HG02884 (cell line): Measurements from ENCODE around the gene COL10A1.

Experiments used
- ATAC-seq: cut with Tn5 transposase; IDR thresholded peaks from one replicate; pipeline ENCODE4 v1.9.1; 2021; ENCODE audit warnings: mild to moderate bottlenecking, moderate library complexity; ENCODE audit not compliant: unreplicated experiment

The COL10A1 gene

DNA sequence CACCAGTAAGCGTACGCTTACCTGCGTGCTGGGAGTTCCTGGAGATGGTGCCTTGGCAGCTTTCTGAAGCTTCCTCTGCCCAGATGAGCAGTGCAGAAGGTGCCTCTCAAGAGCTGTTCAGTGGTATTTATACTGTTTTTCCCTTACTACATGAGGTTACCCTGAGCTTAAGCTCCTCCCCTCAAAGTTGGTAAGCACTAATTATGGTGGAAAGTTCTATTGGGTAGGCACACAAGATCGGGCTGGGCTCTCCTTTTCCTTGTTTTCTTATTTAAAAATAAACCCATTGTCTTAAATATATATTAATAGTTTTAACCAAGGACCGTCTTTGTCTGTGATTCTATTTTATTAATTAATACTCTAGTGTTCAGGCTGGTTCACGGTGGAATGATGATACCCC lies at the start of gene COL10A1:
Gene COL10A1 (minus strand): TSS at position 101 of the 400 bp plus-strand sequence. CDS start 640 bp downstream, outside the sequence.
- no peak for ATAC-seq

DNA sequence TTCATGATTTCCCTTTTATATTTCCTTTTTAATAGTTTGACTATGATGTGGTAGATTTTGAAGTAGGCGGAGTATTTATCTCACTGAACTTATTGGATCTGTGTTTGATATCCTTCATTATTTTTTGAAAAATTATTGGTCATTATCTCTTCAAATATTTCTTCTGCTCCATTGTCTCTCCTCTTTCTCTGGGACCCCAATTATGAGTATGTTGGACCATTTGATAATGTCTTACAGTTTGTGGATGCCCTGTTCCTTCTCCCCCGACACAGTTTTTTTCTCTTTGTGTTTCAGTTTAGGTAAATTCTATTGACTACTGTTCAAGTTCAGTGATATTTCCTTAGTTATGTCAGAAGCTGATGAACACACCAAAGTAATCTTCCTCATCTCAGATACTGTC lies 49.4 kb upstream of the COL10A1 start:
- no peak for ATAC-seq

DNA sequence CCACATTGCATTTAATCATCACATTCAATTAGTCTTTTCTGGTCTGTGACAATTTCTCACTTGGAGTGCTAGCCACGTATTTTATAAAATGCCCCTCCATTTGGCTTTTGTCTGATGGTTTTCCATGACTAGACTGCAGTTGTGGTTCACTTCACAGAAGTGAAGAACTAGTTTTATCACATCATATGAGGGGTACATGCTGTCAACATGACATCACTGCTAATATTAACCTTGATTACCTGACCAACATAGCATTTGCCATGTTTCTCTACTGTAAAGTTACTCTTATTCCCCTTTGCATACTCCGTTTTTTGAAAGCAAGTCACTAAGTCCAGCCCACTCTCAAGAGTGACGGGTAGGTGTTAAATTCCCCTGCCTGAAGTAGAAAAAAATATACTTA lies 48.0 kb upstream of the COL10A1 start:
- no peak for ATAC-seq

DNA sequence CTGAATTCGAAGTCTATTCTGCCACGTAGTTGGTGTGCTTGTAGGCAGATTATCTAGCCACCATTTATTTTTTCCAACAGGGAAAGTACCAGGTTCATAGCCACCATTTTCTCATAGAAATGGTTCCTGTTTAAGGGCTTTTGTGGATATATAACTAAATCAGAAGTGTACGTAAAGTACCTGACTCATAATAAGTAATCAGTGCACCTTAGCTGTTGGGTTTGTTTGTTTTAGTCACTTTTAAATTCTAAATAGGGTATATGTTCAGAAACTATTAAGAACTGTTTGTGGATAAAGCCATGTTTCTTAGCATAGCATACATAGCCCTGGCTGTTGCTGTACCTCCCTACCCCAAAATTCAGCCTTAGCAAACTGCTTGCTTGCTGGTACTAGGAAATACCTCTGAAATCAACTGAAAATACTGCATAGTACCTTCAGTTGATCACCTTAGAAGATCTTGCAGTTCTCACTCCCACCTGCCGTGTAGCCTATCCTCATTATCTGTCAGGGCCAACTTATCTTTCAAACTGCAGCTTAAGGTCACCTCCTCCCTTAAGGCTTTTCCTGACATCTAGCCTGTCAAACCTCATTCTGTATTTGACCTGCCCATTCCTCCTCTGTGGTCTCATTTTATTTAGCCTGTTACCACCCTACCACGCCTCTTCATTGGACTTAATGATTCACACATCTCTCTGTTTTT lies 44.6 kb upstream of the COL10A1 start:
- no peak for ATAC-seq

DNA sequence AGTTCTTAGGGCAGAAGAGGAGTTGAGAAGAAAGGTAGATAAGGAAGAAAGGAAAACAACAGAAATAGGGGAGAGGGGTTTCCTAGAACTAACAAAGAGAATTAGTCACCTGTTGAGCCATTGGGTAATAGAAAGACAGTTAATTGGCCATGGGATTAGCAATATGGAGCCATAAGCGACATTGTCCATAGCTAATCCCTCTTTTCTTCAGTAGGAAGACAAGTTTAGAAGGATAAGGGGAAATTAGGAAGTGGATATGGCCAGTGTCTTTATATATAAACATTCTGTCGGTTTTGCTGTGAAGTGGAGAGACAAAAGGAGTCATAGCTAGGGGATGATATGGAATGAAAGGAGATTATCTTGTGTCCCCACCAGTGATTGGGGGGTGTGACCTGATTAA lies 43.9 kb upstream of the COL10A1 start:
- ATAC-seq = no peak

DNA sequence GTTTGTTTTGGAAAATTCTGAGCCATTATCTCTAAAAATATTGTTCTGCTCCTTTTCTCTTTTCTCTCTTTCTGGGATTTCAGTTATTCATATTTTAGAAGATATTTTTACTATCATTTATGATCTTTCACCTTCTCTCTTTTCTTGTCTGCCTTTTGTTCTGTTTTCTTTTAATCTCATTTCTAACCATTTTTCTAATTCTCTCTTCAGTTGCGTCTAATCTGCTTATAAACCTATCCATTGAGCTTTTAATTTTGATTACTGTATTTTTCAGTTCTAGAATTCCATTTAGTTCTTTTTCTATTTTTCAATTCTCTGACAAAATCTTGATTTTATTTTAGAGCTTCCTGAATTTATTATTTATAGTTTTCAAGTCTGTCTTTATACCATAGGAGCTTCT lies 42.2 kb upstream of the COL10A1 start:
- no peak for ATAC-seq

DNA sequence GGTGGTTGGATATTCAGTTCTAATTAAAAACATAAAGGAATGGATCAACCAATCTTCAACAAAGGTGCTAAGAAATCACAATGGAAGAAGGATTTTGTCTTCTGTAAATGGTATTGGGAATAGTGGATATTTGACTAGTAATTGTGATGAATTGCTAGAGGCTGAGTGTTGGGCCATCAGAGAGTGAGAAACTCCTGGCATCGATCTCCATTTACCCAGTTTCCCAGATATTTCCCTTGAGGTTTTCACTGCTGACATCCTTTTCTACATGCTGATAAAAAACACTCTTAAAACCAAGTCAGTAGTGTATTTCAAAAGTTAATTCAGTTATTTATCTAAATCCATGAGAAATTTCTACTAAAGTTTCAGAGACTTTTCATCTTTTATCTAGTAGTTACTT lies 40.4 kb upstream of the COL10A1 start:
- ATAC-seq = no peak

DNA sequence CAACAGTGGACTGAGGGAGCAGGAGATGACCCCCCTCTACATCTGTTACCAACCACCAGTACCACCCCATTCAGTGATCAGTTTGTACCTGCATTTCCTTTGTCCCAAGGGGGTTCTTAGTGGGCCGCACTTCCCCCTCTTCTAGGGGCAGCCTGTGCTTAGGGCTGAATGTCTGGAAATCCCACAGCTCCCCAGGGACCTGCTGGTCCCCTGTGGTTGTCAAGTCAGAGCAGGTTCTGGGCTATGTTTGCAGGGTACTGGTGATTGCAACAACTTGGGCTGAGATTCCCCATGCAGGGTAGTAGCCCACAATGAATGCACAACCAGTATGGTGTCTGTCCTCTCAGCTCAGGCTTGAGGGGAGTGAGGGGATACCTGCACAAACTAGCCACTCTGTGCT lies 39.7 kb upstream of the COL10A1 start:
- ATAC-seq = no peak

DNA sequence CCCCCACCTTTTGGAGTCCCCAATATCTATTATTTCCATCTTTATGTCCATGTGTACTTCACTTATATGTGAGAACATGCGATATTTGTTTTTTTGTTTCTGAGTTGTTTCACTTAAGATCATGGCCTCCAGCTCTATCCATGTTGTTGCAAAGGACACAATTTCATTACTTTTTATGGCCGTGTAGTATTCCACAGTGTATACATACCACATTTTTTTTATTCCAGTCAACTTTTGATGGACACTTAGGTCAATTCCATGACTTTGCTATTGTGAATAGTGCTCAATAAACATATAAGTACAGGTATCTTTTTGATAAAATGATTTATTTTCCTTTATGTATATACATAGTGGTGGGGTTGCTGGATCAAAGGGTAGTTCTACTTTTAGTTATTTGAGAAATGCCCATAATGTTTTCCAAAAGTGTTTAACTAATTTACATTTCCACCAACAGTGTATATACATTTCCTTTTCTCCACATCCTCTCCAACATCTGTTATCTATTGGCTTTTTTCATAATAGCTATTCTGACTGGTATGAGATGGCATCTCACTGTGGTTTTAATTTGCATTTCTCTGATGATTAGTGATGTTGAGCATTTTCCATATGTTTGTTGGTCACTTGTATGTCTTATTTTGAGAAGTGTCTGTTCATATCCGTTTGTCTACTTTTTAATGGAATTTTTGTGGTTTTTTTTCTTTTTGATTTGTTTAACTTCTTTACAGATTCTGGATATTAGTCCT lies 34.0 kb upstream of the COL10A1 start:
- no peak for ATAC-seq

DNA sequence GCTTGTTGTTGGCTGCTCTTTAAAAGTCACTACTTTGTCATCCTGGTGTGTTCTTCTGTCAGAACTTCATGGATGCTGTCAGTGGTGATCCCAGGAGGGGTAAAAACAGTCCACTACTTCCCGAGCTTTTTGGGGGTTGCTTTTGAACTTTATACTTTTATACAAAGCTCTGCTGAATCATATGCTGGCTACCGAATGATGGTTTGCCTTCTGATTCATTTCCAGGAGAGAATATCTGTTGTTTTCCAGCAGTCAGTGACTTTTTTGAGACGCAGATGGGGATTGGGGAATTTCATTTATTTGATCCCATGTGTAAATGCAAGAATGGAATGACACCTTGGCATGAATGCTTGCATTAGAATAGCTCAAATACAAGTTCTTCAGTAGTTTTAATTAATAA lies 32.7 kb upstream of the COL10A1 start:
- ATAC-seq = no peak

DNA sequence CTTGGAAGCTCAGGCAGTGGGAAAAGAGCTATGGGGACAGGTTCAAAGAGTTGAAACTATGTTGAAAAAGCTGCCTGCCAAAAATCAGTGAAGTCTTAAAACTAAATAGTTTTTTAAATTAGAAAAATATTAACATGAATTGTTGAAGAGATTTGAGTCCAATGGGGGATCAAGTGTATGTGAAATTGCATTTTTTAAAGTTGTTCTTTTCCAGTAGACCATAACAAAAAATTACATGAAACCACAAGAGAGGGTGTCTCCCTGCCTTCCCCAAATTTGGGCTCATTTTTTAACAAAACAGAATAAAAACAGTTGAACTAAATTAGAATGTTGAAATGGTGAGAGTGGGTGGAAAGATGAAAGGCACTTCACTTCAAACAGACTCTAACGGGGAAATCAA lies 31.5 kb upstream of the COL10A1 start:
- ATAC-seq = no peak

DNA sequence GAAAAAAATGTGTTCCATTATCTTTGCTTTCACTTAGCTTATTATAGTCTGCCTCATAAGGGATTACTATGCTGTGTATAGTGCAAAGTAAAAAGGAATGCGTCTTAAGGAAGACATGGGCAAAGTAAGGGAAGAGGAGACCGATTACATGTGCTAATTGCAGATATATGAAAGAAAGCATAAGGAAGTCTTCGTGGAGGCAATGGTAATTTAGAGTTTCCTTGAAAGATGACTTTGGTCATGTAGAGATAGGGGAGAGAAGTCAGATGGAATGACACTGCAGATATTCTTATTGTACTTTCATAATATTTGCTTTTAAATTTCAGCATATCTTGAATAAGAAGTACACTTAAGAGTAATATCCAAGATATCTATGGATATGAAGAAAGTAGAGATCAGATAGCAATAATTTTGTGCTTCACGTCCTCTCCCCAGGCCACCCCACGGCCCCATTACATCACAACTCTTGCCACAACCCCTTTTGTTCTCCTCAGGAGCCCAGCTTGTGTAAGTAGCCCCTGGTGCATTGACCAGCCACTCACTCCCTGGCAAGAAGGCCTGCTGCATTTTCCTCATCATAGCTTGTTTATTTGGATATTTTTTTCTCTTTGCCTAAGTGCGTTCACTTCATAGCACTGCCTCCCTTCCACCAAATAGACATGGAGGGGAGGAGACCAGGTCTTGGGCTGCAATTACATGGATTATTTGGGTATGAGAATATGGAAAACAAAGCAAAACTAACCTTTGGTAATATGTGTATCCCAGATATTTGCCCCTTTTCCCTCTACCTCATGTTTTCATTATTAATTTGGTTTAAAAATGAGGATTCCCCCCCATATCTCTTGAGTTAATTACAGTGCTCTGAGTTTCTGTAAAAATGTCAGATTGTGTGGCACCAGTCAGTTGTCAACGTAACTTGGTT lies 30.7 kb upstream of the COL10A1 start:
- ATAC-seq = no peak

DNA sequence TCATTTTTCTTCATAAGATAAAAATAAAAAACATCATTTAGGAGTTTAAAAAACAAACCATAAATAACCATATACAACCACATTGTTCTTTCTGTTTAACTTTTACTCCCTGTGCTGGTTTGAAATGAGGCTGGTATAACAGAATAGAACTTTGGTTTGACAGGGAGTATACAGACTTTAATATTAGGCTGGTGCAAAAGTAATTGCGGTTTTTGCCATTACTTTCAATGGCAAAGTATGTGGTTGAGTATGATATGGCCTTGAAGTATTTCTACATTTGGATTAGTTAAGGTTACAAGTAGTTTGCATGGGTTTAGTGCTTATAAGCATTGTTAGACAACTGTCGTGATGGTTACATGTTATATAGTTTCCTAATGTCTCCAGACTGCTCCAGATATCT lies 29.0 kb upstream of the COL10A1 start:
- no peak for ATAC-seq

DNA sequence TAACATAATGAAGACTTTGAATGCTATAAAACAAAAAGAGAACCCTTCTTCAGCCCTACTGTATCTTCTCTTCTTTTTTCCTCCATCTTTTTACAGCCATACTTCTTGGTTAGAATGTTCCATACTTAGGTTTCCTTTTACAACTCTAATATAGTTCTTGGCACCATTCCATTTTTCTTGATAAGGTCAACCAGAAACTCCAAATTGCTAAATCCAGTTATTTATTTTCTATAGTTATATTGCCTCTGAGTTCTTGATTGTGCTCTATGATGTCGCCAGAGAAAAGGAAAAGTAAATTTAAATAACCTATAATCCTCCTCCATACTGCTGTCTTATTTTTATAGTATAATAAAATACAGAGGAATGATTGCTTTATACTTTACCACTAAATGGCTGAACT lies 26.7 kb upstream of the COL10A1 start:
- no peak for ATAC-seq

DNA sequence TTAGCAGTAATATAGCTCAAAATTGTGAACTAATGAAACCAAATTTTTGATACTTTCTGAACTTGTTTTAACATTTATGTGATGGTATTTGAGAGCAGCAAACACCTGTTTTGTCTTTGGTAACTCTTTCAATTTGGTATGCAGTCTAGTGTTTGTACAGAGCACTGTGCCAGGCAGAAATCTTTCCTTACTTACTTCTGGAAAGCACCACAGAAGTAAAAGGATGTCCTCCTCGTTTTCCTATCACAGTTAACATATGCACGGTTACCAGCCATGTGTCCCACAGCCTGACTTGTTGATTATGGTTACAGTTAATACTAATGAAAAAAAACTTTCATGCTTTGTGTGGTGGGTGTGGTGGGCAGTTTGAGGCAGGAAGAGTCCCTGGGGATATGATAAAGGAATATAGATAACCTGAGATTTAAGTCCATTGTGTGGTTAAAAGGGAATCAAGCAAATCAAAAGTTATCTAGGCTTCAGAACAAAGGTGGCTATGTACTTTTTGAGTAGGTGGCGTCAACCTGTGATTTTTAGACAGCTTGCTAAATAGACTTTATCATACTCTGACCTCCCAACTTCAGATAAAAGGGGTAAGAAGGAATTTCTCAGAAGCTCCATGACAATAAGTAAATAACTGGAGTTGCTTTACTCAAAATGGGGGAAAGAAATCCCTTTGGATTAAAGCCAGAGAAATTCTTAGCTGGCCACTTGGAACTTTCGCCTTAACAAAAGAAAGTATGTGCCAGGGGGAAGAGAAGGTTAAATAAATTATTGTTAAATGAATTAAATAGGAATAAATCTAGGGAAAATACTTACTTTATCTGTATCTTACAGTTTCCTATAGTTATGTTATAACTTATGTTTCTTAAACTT lies 20.1 kb upstream of the COL10A1 start:
- ATAC-seq = no peak

DNA sequence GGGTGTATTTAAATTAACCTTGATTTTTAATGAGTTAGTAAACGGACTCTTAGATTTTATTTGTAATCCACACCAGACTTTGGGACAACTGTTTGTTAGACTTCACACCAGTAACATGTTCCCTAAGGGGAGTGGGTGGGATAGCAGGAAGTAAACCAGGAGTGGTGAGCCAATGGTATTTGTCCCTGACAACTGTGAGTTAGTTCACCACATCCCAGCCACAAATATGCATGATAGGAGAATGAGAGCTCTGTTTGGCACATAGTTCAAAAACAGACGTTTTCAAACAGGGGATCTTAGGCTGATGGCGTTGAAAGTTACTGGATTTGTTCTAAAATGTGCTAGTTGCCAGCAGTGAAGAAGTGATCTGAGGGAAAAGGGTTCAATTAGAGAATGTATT lies 18.7 kb upstream of the COL10A1 start:
- ATAC-seq = no peak

DNA sequence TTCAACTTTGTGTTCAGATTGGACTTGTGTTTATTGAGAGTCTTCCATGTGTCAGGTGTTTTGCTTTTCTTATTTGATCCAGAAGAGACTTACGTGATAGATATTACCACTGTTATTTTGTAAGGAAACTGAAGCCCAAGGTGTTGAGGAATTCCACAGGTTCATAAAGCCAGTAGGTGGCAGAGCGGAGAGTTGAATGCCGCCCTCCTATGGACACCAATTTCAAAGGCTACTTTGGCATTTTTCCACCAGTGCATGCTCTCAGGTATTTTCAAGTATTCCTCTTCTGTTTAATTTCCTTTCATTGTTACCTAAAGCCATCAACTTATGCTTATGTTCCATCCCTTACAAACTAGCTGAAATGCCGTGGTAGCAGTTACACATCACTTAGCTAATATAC lies 14.0 kb upstream of the COL10A1 start:
- ATAC-seq = no peak

DNA sequence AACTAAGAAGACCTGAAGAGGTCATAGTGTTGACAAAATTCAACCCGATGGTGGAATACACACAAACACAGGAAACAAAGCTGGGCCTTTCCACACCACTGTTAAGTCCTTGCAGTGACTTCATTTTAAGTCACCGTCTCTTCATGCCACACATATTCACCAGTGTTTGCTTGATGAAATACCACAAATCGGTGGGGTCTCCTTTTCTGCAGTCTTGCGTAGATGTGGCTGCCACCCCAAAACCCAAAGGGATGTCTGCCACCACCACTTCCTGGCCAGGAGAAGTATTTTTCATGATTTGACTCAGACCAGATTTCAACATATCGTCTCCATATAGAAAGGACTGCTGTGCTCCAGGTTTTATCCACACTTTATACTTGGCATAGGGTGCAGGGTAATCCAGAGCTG lies 11.0 kb upstream of the COL10A1 start:
- ATAC-seq = no peak

DNA sequence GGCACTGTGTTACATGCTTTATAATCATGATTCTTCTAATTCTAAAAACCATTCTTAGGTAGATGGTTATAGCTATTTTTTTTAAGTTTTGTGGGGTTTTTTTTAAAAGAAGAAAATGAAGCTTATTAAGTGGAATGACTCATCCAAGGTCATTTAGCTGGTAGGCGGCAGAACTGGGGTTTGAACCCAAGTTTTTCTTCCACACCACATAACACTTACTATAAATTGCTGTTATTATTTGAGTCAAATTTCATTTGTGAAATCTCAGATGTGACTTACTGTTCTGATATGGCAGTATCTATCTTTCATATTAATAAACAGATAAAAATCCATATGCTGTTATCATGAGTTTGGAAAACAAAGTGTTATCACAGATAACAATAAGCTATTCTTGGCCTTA lies 10.4 kb upstream of the COL10A1 start:
- ATAC-seq = no peak

DNA sequence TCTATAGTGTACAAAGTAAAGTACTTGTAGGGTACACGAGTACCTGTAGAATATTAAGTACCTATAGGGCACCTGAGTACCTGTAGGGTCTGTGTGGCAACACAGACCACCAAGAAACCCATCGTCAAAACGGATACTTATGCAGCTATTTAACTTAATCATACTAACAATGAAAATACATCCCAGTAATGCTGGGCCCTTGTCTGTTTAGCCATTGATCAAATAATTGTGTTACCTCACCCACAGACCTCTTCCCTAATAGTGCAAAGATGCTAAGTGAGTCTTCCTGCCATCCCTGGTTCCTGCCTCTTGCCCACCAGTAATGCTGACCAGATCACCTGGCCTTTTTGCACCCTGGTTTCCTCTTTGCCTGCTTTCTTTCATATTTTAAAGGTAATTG lies 7.5 kb upstream of the COL10A1 start:
- no peak for ATAC-seq
